DMS79 treated with DMSO at 0.1 percent for 48 hours (cell line): ENCODE measurements around the gene KIF3B.
"Not testable (repeated sequence)": the region's sequence is repeated elsewhere in the genome, so short reads cannot be mapped to it uniquely, and the experiment has no call there.

Experiments used
- DNase-seq: peaks from one replicate; lab custom pipeline; 2025; lab: John Stamatoyannopoulos, UW

KIF3B gene

GRCh38 chr20:32277361-32278198 is at the start of gene KIF3B:
Gene KIF3B (plus strand): TSS chr20:32277651. CDS start chr20:32309778, 32,127 bp downstream.
- peak; percentile 96 for DNase-seq

GRCh38 chr20:32227744-32228688 is 49.4 kb upstream of the KIF3B start:
- no peak for DNase-seq

- no peak for DNase-seq
Observed at GRCh38 chr20:32229251-32229747, 48.2 kb upstream of the KIF3B start.

DNA sequence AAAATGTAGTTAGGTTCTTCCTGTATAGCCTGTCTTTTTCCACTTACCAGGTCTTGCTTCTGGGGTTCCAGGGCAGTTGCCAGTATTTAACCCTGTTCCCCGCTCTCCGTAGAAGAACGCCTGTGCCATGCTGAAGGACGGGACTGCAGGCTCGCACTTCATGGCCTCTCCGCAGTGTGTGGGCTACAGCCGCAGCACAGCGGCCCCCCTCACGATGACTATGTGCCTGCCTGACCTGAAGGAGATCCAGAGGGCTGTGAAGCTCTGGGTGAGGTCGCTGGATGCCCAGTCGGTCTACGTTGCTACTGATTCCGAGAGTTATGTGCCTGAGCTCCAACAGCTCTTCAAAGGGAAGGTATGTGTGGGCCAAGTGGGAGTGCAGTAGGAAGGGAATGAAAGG is 46.7 kb upstream of the KIF3B start:
- DNase-seq = no peak

- DNase-seq = no peak
Observed at GRCh38 chr20:32231245-32231644, 46.2 kb upstream of the KIF3B start.

DNA sequence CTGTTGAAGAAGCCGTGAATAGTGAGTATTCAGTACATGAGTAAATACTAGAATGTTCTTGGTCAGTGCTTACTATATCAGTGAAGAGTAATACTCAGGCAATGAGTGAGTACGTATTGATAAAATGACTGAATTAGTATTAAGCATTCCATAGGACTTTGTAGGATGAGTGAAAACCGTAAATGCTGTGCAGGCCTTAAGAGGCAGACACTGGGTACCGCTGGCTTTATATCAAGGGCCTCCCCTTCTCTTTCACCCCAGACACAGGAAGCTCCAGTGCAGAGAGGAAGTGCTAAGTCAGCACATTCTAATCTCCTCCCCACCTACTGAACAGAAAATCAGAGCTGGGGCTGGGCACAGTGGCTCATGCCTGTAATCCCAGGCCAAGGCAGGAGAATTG is 45.6 kb upstream of the KIF3B start:
- no peak for DNase-seq

- DNase-seq = no peak
Observed at GRCh38 chr20:32232326-32232886, 45.0 kb upstream of the KIF3B start.

GRCh38 chr20:32233286-32233685 is 44.2 kb upstream of the KIF3B start:
- no peak for DNase-seq

- DNase-seq = no peak
Observed at GRCh38 chr20:32234135-32234808, 43.2 kb upstream of the KIF3B start.

- DNase-seq = no peak
Observed at GRCh38 chr20:32235331-32236047, 42.0 kb upstream of the KIF3B start.

- DNase-seq = no peak
Observed at GRCh38 chr20:32236048-32236533, 41.4 kb upstream of the KIF3B start.

- DNase-seq = no peak
Observed at GRCh38 chr20:32236819-32237218, 40.6 kb upstream of the KIF3B start.

DNA sequence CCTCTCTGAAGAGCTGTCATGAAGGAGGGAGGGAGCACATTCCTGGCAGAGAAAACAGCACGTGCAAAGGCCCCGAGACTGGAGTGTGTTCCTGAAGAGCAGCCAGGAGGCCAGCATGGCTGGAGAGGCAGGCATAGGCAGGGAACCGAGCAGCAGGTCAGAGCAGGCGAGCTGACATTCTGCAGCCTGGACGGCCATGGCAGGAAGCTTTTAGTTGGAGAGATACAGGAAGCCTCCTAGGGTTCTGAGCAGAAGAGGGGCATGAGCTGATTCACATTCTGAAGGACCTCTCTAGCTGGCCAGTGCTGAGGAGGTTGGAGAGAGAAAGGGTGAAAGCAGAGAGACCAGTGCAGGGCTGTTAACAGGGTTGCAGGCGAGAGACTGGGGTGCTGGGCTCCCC is 40.0 kb upstream of the KIF3B start:
- DNase-seq = no peak

- no peak for DNase-seq
Observed at GRCh38 chr20:32238483-32239425, 38.7 kb upstream of the KIF3B start.

DNA sequence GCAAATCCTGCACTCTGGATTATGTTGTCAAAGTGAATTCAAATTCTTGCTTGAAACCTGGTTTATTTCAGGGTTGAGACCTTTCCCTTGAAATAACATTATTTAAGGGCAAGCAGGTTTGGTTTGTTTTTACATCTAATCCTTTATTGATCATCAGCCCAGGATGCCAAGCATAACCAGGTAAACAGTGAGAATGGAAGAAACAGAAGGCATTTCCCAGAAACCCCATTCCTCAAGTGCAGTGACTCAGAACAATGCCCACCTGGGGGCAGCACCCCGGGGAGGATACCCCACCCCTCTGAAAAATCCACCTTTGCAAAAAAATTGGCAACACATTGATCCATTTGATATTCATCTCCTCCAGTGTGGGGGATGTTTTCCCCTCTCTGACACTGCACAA is 37.2 kb upstream of the KIF3B start:
- DNase-seq = no peak

DNA sequence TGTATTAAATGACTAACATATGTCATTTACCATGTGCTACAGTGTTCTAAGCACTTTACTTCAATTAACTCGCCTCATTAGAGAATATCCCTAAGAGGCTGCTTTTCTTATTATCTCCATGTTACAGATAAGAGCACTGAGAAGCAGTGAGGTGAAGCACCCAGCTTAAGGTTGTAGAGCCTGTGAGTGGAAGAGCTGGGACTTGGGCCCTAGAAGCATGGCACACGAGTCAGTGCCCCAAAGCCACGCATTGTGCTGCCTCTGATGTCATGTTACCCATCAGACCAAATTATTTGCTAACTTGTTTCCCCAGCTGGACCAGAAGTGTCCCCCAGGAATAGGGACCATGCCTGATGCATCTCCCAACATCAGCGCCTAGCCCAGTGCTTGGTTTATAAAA is 35.6 kb upstream of the KIF3B start:
- DNase-seq = no peak

DNA sequence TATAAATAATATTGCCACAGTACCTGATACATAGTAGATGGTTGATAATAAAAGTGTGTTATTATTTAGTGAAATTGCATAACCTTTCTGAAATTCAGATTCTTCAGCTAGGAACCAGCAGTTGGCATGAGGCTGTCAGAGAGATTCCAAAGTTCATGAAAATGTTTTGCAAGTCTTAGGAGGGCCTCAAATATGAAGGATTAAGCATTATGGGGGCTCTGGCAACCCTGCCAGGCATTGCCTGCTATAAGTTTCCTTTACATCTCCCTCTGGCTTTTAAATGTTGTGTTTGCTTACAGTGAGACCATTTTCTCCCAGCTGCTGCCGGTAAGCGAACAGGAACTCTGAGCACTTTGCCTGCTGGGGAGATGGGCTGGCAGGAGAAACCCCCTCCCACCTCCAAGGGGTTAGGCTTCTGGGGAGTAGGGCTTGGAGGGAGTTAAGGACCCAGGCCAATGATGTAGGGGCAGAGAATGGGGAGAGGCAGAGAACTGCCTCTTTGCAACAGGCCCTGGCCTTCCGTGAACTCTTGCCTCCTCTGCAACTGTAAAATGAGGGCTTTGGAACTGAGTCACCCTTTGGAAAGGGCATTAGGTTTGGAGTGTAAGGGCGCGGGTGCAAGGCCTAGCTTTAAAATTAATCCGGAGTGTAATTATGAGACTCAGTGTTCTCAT is 33.2 kb upstream of the KIF3B start:
- DNase-seq = no peak

DNA sequence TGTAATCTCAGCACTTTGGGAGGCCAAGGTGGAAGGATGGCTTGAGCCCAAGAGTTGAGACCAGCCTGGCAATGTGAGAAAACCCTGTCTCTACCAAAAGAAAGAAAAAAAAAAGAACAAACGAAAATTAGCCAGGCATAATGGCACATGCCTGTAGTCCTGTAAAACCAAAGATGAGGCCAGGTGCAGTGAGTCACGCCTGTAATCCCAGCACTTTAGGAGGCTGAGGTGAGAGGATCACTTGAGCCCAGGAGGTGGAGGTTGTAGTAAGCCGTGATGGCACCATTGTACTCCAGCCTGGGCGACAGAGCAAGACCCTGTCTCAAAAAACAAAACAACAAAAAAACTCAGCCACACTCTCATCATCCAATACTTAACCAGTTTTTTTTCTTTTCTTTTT is 32.5 kb upstream of the KIF3B start:
- DNase-seq = no peak

GRCh38 chr20:32246208-32246607 is 31.2 kb upstream of the KIF3B start:
- not testable (repeated sequence) for DNase-seq
